GM23248 (cell line): ENCODE results near the gene OR4D9.

Source experiments
- EZH2 ChIP-seq: fragments of 200-600 bp; sonication (generic); IDR thresholded peaks from 2 replicates; pipeline ENCODE4 v1.6.1; 2018; ENCODE audit warnings: antibody characterized with exemption, mild to moderate bottlenecking; ENCODE audit not compliant: insufficient read depth, poor library complexity, severe bottlenecking
- EZH2phosphoT487 ChIP-seq: fragments of 200-600 bp; sonication (generic); IDR thresholded peaks from 2 replicates; pipeline ENCODE4 v1.6.1; 2018; ENCODE audit warnings: antibody characterized with exemption, moderate library complexity, mild to moderate bottlenecking, low read depth; ENCODE audit not compliant: insufficient read depth

DNA sequence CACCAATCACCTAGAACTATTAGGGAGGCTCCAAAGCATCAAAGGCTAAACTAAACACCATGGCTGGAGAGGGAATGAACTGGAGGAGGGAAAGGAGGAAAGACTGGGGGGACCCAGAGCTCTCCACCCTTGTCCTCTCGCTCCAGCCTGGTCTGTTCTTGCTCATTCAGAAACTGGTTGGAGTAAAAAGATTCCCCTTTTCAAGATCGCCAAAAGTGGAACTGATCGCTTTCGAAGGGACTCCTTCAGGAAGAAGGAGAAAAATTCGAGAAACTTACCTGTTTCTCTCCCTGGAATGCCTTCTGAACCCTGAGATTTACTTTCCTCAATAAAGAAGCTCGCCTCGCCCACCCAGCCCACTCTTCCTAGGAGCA is 46.9 kb downstream of the OR4D9 start:
- TF ChIP-seq EZH2: no peak
- no peak for TF ChIP-seq EZH2phosphoT487
